GM21717 (cell line): ENCODE results near the gene BTD.
"Not testable (repeated sequence)": the region's sequence is repeated elsewhere in the genome, so short reads cannot be mapped to it uniquely, and the experiment has no call there.

ENCODE experiments used
- ATAC-seq: cut with Tn5 transposase; IDR thresholded peaks from one replicate; pipeline ENCODE4 v1.9.1; 2021; ENCODE audit warnings: mild to moderate bottlenecking, moderate library complexity; ENCODE audit not compliant: unreplicated experiment

Gene BTD

GRCh38 chr3:15602146-15602536 is 596 bp downstream of the BTD start:
- ATAC-seq = peak; percentile 15

GRCh38 chr3:15602816-15603215 is 1.3 kb downstream of the BTD start:
- ATAC-seq = not testable (repeated sequence)

DNA sequence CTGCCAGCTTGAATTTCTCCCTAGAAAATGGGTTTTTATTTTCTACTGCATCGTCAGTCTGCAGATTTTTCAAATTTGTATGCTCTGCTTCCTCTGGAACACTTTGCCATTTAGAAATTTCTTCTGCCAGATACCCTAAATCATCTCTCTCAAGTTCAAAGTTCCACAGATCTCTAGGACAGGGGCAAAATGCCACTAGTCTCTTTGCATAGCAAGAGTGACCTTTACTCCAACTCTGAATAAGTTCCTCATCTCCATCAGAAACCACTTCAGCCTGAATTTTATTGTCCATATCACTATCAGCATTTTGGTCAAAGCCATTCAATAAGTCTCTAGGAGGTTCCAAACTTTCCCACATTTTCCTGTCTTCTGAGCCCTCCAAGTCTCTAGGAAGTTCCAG is 3.0 kb downstream of the BTD start:
- ATAC-seq = not testable (repeated sequence)

DNA sequence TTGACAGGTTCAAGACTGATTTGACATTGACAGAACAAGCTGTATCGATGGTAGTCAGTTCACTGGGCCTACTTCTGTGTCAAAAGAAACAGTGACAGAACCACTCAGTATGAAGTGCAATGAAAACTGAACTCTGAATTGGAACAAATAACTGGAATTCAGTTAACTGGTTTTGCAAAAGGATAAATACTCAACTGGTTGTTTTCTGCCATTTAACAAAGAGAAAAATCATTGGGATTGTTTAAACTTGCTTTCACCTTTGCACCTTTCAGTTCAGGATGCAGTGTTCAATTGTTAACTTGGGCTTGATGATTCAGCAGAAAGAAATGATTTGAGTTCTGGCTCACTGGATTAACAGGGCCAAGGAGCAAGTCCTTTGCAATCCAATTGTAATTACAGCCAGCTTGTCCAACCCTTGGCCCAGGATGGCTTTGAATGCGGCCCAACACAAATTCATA is 4.9 kb downstream of the BTD start:
- no peak for ATAC-seq

DNA sequence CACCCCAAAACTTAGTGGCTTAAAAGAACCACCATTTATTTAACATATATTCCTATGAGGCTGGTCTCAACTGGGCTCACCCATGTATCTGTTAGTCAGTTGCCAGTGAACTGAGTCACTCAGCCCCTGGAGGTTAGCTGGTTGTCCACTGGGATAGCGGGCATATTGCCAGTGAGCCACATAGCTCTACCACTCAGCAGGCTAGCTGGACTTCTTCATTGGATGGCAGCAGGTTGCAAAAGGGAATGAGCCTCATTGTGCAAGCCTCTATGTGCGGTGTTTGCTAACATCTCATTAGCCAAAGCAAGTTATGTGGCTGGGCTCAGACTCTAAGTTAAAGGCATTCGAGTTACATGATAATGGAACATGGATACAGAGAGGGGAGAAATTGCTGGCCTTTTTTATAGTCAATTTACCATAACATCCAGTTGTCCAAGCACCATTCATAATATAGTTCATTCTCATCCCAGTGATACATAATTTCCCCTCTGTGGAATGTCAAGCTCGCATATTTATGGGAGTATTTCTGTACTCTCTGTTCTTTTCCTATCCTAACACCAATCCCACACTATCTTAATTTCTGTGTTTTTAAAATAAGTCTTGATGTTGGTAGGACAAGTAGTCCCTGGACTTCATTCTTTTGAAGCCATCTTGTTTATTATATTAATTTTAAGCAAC is 8.7 kb downstream of the BTD start:
- ATAC-seq = no peak

DNA sequence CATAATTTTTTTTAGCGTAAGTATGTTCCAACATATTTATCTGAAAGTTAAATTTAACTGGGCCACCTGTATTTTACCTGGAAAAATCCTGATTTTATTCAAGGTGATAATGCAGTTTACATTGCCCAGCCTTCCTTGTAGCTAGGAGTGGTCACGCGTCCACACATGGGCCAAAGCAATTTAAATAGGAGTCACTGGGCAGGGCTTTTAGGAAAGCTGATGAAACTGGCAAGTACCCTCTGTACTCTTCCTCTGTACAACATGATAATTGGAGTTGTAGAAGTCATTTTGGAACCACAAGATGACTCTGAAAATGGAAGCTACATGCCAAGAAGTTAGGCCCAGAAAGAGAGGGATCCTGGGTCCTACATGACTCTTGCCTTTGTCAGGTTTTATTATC is 9.5 kb downstream of the BTD start:
- no peak for ATAC-seq

DNA sequence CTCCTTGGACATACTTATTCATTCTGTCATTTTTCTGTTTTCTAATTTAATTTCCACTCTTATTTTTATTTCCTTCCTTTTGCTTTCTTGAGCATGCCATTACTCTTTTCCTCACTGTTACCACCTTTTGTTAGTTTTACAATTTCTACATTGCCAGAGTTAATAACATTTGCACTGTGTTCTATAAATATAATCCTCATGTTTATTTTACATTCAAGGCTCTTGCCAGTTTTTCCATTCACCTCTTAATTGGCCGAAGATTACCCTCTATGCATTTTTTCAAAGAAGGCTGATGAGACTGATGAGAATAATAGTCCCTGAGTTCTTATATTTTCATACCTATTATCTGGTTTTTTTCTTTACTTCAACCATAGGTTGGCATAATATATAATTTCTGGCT is 10.5 kb downstream of the BTD start:
- no peak for ATAC-seq

DNA sequence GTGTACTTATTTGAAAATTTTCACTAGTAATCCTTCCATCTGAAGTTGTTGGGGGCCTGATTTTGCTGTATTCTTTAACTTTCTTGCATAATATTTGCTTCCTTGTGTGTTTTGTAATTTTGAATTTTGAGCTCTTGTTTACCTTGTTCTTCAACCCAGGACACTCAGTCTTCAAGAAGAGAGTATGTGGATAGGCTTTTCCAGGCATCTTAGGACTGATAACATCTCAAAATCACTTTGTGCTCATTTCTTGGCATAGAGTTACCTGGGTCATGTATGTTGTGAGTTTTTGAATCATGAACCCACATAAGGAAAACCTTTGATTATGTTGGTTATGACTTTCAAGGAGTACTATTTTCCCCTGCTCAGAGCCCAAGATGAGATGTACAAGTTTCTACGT is 13.4 kb downstream of the BTD start:
- ATAC-seq = no peak

DNA sequence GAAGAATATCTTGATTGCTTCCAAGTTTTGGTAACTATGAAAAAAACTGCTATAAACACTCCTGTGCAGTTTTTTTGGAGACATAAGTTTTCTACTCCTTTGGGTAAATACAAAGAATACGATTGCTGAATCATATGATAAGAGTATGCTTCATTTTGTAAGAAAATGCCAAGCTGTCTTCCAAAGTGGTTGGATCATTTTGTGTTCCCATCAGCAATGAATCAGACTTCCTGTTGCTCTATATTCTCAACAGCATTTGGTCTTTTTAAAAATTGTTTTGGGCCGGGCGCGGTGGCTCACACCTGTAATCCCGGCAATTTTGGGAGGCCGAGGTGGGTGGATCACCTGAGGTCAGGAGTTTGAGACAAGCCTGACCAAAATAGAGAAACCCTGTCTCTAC is 14.5 kb downstream of the BTD start:
- ATAC-seq = no peak

- ATAC-seq = not testable (repeated sequence)
Observed at GRCh38 chr3:15619659-15620464, 18.3 kb downstream of the BTD start.

- ATAC-seq = no peak
Observed at GRCh38 chr3:15623535-15624440, 22.2 kb downstream of the BTD start.

- ATAC-seq = no peak
Observed at GRCh38 chr3:15628967-15629366, 27.4 kb downstream of the BTD start.

- peak; percentile 90 for ATAC-seq
Observed at GRCh38 chr3:15629860-15630597, 28.5 kb downstream of the BTD start.

DNA sequence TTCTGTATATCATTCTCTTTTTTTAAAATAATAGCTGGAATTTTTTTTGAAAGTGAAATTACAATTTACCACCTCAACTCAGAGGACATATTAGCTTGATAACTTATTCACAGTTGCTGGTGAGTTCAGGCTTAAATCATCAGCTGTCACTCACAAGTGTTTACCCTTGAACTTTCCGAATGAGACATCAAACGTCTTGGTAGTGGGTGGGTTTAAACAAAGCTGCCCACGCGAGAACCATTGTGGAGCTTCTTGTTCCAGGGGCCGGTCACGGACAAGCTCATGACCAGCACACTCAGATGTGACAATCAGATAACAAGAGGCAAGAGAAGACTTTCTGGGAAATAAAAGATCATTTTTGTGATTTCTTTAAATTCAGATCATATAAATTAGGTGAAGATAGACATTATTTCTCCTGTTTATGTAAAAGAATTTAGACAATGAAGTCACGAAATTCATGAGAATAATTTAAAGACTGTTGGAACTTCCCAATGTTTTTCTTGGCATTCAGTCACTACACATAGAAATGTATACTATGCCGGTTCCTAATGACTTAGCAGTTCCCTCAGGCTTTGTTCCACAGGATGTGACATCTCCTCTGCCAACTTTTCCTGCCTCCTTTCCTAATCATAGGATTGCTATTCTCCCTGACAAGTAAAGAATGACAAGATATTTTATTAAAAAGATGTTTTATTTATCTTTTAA is 29.3 kb downstream of the BTD start:
- peak; percentile 44 for ATAC-seq

- no peak for ATAC-seq
Observed at GRCh38 chr3:15631426-15632211, 30.1 kb downstream of the BTD start.

DNA sequence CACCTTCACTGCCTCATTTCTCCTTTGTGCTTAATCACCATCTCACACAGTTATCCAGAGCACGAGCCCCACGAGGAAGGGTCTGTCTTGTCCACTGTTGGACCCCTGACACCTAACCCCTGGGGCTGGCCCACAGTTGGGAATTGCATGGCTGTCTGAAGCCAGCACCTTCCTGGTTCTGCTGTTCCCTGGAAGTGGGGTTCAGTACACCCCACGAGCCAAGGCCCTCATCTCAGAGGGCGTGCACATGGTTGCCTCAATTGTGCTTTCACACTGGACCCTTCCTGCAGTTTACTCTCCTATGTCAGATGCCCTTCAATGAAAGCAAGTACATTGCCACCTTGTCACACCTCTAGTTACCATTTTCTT is 30.7 kb downstream of the BTD start:
- no peak for ATAC-seq

DNA sequence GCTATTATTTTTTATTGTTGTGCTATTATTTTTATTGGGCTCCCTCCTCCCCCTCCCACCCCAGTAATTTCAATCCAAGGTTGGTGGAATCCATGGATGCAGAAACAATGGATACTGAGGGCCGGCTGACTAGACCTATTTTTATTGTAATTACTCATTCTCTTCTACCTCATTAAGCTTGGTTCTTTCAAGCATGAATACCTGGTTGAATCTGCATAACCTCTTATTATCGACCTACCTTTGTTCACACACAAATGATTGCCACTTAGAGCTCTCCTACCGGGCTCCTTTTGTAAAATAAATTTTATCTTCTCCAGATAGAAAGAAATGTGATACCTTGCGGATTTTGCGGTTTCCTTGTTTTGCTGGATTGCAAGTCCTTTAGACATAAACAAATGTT is 31.6 kb downstream of the BTD start:
- no peak for ATAC-seq

DNA sequence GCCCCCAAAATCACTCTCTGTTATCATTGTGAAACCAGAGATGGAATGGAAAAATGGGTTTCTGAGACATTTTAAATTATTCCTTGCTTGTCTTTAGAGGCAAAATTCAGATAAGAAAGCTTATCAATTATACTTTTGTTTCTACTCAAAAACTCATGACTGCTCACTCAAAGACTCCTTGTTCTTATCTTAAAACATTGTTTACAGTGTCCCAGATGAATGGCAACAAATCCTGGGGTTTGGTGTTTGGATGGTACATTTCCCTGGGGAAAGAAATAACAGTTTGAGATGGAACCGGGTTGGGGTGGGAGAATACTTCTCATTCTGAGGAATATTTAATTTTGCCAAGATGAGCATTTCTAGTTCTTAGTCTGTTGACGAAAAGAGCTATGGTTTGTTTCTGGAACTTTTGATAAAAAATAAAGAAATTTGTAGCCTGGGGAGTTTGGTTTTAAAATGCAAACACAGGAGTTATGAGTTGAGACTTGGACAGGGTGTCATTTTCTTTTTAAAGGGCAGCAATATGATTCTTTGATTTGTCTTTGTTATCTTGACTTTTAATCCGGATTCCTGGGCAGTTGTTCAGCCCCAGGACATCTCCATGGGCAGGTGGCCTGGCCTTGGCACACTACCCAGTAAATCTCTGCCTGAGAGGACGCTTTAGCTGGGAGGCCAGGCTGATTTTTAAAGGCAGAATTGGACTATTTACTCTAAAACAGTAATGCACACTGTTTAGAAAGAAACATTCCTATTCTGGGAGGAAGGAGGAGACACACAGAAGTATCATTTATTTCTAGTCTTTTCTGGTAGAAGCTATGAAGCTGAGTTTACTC is 32.4 kb downstream of the BTD start:
- no peak for ATAC-seq
